CD14-positive monocyte (primary cell): Measurements from ENCODE around the gene SLC14A1. TPM values are rescaled to one million over a fixed set of nuclear protein-coding genes. Genes with fewer than 3 reads are reported as not detected.

ENCODE experiments used
- DNase-seq, 3 donors: peaks; one replicate each; pipeline ENCODE4 v3.0.0-alpha.2; 2011 to 2022
- H2AFZ ChIP-seq: 2 replicates; pipeline ENCODE4 v1.6.0; 2012; ENCODE audit warnings: mild to moderate bottlenecking, low read depth, low read length, inconsistent platforms; ENCODE audit not compliant: insufficient read depth, poor library complexity, severe bottlenecking
- H3K27ac ChIP-seq, 2 donors: 1 replicate in 1 of 2; 2 replicates in 1 of 2; pipeline ENCODE4 v1.5.1; 2012 to 2013; ENCODE audit warnings: low read length in 2 of 2, control low read depth in 1 of 2, inconsistent platforms in 1 of 2, low read depth in 1 of 2, mild to moderate bottlenecking in 1 of 2
- H3K27me3 ChIP-seq, 2 donors: one replicate each; pipeline versions ENCODE4 v1.6.0 to v1.6.1; 2011 to 2013; ENCODE audit warnings: low read length in 2 of 2; ENCODE audit not compliant: control insufficient read depth in 2 of 2, insufficient read depth in 2 of 2
- H3K36me3 ChIP-seq, 2 donors: replicated peaks in 1 of 2; 1 replicate in 1 of 2; 2 replicates in 1 of 2; pipeline versions ENCODE4 v1.5.1 to v1.6.1; 2012 to 2013; ENCODE audit warnings: low read length in 2 of 2, control low read depth in 1 of 2, inconsistent platforms in 1 of 2, mild to moderate bottlenecking in 1 of 2; ENCODE audit not compliant: insufficient read depth in 2 of 2, control insufficient read depth in 1 of 2
- H3K4me1 ChIP-seq, 2 donors: 1 replicate in 1 of 2; 2 replicates in 1 of 2; pipeline versions ENCODE4 v1.5.1 to v1.6.1; 2012 to 2013; ENCODE audit warnings: low read length in 2 of 2, control low read depth in 1 of 2, inconsistent platforms in 1 of 2, mild to moderate bottlenecking in 1 of 2, moderate library complexity in 1 of 2; ENCODE audit not compliant: insufficient read depth in 2 of 2, control insufficient read depth in 1 of 2
- H3K4me2 ChIP-seq: replicated peaks from 2 replicates; pipeline ENCODE3; 2012; ENCODE audit warnings: low read length, moderate library complexity, mild to moderate bottlenecking; ENCODE audit not compliant: poor library complexity, severe bottlenecking; ENCODE audit errors: extremely low read depth
- H3K4me3 ChIP-seq, 3 experiments: fragments of 200-600 bp in 1 of 3; sonication (generic) in 1 of 3; replicated peaks in 1 of 3; 1 replicate in 2 of 3; 2 replicates in 1 of 3; pipeline ENCODE4 v1.5.1; 2011 to 2013; ENCODE audit warnings: low read length in 3 of 3, mild to moderate bottlenecking in 3 of 3, control low read depth in 2 of 3, low read depth in 2 of 3, inconsistent platforms in 1 of 3, moderate library complexity in 1 of 3
- H3K79me2 ChIP-seq: 2 replicates; pipeline ENCODE4 v1.6.0; 2012; ENCODE audit warnings: mild to moderate bottlenecking, control low read depth, inconsistent platforms, low read length, moderate library complexity; ENCODE audit not compliant: insufficient read depth
- H3K9ac ChIP-seq: 2 replicates; pipeline ENCODE4 v1.6.0; 2017; ENCODE audit warnings: low read length, mild to moderate bottlenecking; ENCODE audit not compliant: insufficient read depth, poor library complexity, severe bottlenecking
- H3K9me3 ChIP-seq, 2 donors: replicated peaks in 1 of 2; 1 replicate in 1 of 2; 2 replicates in 1 of 2; pipeline versions ENCODE4 v1.5.1 to v1.6.1; 2012 to 2013; ENCODE audit warnings: low read length in 2 of 2, control low read depth in 1 of 2; ENCODE audit not compliant: control insufficient read depth in 1 of 2, insufficient read depth in 1 of 2
- H4K20me1 ChIP-seq: 2 replicates; pipeline ENCODE4 v1.6.0; 2012; ENCODE audit warnings: mild to moderate bottlenecking, low read length, control low read depth, moderate library complexity; ENCODE audit not compliant: insufficient read depth
- H3K27ac Mint-ChIP-seq, 7 donors: one replicate each; pipeline ENCODE4 v1.8.0; 2020; ENCODE audit warnings: mild to moderate bottlenecking in 7 of 7, mixed read lengths in 7 of 7, moderate library complexity in 6 of 7, inconsistent platforms in 2 of 7
- H3K27me3 Mint-ChIP-seq, 3 donors: one replicate each; pipeline ENCODE4 v1.8.0; 2021 to 2022; ENCODE audit warnings: low read depth in 3 of 3, mild to moderate bottlenecking in 3 of 3, mixed read lengths in 3 of 3, moderate library complexity in 3 of 3, inconsistent platforms in 1 of 3
- H3K36me3 Mint-ChIP-seq, 2 donors: one replicate each; pipeline ENCODE4 v1.8.0; 2020; ENCODE audit warnings: mixed read lengths in 2 of 2, inconsistent platforms in 1 of 2, mild to moderate bottlenecking in 1 of 2
- H3K4me1 Mint-ChIP-seq: one replicate; pipeline ENCODE4 v1.8.0; 2020; ENCODE audit warnings: mild to moderate bottlenecking, mixed read lengths
- H3K4me3 Mint-ChIP-seq, 2 donors: one replicate each; pipeline ENCODE4 v1.8.0; 2020; ENCODE audit warnings: mild to moderate bottlenecking in 2 of 2, mixed read lengths in 2 of 2, moderate library complexity in 1 of 2
- H3K9me3 Mint-ChIP-seq, 7 donors: one replicate each; pipeline ENCODE4 v1.8.0; 2020 to 2022; ENCODE audit warnings: mixed read lengths in 7 of 7, mild to moderate bottlenecking in 6 of 7, moderate library complexity in 6 of 7, inconsistent platforms in 2 of 7
- WGBS: methylation state at CpG from one replicate; pipeline ENCODE4 v1.1.5; 2013; ENCODE audit warnings: missing lambda C conversion rate; ENCODE audit not compliant: insufficient coverage; 5-methylcytosine and 5-hydroxymethylcytosine counted together
- intact Hi-C, 2 donors: fragments of 100-400 bp; cut with micrococcal nuclease; formaldehyde crosslinking; loops; one replicate each; pipeline versions ENCODE4 v1.15.0 to v1.15.1; 2023
- polyA plus RNA-seq, 3 donors: library from polyadenylated mRNA; depleted of rRNA in 1 of 3; unstranded in 2 of 3; stranded (reverse) in 1 of 3; fragments of 300-500 nt in 2 of 3; fragments of >200 nt in 1 of 3; fragmentation: Illumina TruSeq in 2 of 3; gene quantifications; 1 replicate in 2 of 3; 2 replicates in 1 of 3; pipeline ENCODE4 v1.2.3, GENCODE V29; 2012 to 2021
- TF ChIP-seq, protein P1 (sequence below): fragments of 200-600 bp; IDR thresholded peaks from one replicate; pipeline ENCODE4 v1.8.0; 2022; ENCODE audit warnings: antibody characterized with exemption, mild to moderate bottlenecking

SLC14A1 gene
- polyA plus RNA-seq, 3 donors, result not detected

- Histone ChIP-seq H3K4me2 (no peak overlapping the region), H3K4me1 (no peaks in the 10 kb centered on the region), H4K20me1 (no peaks in the 10 kb centered on the region), H3K27me3 (no peaks in the 10 kb centered on the region), H3K79me2 (no peaks in the 10 kb centered on the region), H3K36me3 (no peaks in the 10 kb centered on the region), H2AFZ (no peak overlapping the region), H3K4me3 (no peak overlapping the region), H3K9me3 (no peaks in the 10 kb centered on the region), H3K27ac (no peak overlapping the region), H3K9ac (no peak overlapping the region)
- no peak for DNase-seq
- Mint-ChIP-seq H3K27ac (peak overlapping the region in 1 of 7 donors; percentile 50), H3K27me3 (peaks cover 2 to 3% (median 2%) of the 10 kb centered on the region in 3 donors), H3K4me3 (no peak overlapping the region), H3K9me3 (no peaks in the 10 kb centered on the region), H3K36me3 (no peaks in the 10 kb centered on the region), H3K4me1 (peaks cover 2% of the 10 kb centered on the region)
- WGBS, result 93% methylated on average over 14 of the region's 18 CpGs
- TF ChIP-seq, protein P1, sequence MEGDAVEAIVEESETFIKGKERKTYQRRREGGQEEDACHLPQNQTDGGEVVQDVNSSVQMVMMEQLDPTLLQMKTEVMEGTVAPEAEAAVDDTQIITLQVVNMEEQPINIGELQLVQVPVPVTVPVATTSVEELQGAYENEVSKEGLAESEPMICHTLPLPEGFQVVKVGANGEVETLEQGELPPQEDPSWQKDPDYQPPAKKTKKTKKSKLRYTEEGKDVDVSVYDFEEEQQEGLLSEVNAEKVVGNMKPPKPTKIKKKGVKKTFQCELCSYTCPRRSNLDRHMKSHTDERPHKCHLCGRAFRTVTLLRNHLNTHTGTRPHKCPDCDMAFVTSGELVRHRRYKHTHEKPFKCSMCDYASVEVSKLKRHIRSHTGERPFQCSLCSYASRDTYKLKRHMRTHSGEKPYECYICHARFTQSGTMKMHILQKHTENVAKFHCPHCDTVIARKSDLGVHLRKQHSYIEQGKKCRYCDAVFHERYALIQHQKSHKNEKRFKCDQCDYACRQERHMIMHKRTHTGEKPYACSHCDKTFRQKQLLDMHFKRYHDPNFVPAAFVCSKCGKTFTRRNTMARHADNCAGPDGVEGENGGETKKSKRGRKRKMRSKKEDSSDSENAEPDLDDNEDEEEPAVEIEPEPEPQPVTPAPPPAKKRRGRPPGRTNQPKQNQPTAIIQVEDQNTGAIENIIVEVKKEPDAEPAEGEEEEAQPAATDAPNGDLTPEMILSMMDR, result no peak
- intact Hi-C loops, result no loop called here
These were observed 3.1 kb downstream of the SLC14A1 start for GRCh38 chr18:45727068-45727467.

- Histone ChIP-seq H3K27ac (no peak overlapping the region), H3K27me3 (no peaks in the 10 kb centered on the region), H3K79me2 (no peaks in the 10 kb centered on the region), H3K9me3 (no peaks in the 10 kb centered on the region), H2AFZ (no peak overlapping the region), H3K9ac (no peak overlapping the region), H3K4me1 (no peaks in the 10 kb centered on the region), H3K4me3 (no peak overlapping the region), H4K20me1 (no peaks in the 10 kb centered on the region), H3K36me3 (no peaks in the 10 kb centered on the region), H3K4me2 (no peak overlapping the region)
- TF ChIP-seq, protein P1, result no peak
- Mint-ChIP-seq H3K4me1 (no peaks in the 10 kb centered on the region), H3K27ac (no peak overlapping the region), H3K4me3 (no peak overlapping the region), H3K27me3 (peaks cover 0 to 3% (median 2%) of the 10 kb centered on the region in 3 donors), H3K9me3 (no peaks in the 10 kb centered on the region), H3K36me3 (no peaks in the 10 kb centered on the region)
- intact Hi-C loops, result no loop called here
- WGBS, result no CpG with 5 or more reads among the region's 2 CpGs
- no peak for DNase-seq
These were observed 4.5 kb downstream of the SLC14A1 start for GRCh38 chr18:45728336-45729010.
